NCI-H2196 treated with DMSO at 0.1 percent for 48 hours (cell line): ENCODE results near the gene TNNI3K.

Experiments used
- DNase-seq: peaks from one replicate; lab custom pipeline; 2025; ENCODE audit not compliant: unreplicated experiment; lab: John Stamatoyannopoulos, UW

The TNNI3K gene

DNA sequence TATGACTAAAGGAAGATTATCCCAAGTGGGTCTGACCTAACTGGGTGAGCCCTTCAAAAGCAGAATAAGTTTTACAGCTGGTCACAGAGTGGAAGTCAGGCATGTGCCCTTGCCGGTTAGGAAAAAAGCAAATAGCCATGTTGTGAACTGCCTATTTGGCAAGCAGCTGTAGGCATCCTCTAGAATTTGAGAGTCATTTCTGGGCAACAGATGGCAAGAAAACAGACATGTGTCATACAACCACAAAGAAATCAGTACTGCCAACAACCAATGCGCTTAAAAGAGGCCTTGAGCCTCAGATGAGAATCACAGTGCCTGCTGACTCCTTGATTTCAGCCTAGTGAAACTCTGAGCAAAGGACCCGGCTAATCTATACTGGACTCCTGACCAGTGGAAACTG lies 250.4 kb downstream of the TNNI3K start:
- no peak for DNase-seq

DNA sequence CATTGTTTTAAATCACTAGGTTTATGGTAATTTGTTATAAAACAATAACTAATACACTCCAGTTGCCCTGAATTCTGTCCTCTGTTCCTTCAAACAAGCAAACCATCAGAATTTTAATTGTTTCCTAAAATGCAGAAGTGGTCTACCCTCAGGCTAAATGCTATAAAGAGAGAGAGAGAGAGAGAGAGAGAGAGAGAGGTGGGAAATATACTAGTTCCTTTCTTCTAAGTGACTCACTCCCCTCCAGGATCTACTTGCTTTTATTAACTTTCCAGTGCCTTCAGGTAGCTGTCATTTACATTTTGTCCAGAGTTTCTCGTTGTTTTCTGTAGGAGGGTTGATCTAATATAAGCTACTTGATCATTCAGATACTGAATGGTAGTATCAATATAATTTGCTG lies 250.8 kb downstream of the TNNI3K start:
- DNase-seq: no peak

DNA sequence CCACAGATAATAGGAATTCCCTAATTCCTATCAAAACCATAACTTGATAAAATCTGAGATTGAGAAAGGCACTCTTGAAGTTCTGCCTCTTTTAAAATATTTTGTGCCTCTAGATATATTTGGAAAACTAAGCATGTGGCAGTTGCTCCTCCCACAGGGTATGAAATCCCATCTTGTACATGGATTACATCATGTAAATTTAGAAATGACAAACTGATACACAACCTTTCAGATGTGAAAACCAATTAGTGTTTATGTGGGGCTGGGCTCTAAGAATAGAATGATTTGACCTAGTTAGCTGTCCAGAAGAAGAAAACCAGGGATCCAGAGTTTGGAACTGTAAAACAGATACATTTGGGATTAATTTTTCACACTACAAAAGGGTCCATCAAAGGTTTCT lies 261.5 kb downstream of the TNNI3K start:
- no peak for DNase-seq

DNA sequence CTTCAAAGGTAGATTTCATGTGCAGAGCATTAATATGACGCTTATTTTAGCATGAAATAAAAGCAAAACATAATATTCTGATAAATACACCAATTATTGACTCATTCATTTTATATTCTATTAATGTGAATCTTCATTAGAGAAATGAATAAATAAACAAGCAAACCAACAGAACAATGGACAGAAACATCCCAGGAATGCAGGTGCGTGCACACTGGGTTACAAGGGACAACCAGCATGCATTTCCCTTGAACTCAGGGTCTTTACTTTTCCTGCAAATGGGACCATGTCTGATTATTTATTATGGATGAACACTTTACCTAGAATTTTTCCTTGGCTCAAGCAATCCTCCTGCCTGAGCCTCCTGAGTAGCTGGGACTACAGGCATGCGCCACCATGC lies 263.7 kb downstream of the TNNI3K start:
- no peak for DNase-seq

DNA sequence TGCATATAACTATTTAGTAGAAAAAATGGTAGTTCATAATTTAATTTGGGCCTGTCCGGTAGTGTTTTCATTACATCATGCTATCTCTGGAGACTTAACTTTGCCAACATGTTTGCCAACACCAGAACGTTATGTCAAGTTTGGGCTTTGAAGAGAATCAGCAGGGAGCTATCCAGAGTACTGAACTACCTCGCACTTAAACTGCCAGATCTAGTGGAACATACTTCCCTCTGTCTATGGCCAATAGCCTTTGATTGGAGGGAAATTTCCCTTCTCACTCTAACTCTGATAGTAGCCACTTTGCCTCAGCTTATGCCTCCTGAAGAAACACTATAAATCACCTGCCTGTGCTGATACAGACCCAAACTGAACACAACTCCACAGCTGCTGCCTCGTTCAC lies 267.2 kb downstream of the TNNI3K start:
- DNase-seq: no peak

DNA sequence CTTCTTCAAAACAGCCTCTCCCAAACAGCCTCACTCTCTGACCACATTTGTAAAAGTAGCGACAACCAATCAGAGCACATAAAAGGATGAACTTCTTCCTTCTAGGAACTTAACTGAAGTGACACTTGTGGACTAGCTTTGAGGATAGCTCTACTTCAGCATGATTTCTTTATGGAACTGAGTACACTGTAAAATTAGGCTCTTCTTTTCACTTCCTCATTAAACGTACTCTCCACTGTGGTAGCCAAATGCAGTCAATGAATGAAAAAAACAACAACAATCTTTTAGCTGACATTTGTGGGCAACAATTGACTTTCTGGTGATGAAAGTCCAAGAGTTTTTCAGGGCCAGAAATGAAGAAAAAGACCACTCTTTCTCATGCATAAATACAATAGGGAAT lies 267.7 kb downstream of the TNNI3K start:
- no peak for DNase-seq

DNA sequence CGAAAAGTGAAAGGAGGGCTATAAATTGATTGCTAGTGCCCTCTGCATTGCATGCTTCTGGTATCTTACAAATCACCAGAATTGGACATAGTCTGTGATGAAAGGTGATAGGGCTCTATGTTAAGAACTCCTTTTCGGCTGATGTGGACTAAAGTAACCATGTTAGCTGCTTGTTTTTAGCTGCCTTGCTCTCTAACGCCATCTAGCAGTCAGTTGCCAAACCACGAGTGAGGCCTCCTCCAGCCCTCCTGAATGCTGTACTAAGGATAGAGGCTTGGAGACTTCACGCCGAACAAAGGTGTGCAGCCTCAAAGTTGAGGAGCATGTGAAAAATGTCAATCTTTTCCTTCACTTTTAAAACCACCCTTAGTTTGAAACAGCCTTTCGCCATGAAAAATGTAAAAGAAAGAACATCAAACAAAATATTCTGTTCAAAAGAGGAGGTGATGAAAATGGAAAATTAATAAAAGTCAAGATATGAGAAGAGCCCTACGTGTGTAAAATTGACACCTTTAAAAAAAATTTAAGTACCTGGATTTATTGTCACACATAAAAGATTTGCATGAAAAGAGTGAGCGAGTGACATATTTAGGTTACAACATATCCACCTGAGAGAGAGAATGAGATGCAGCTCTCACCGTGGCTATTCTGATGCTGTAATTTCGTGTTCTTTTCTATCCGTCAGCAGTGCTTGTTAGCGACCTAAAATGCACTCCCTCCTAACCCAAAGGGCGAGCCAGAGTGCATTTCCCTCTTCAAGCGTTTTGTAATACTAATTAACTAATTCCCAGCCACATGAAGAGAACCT lies 269.1 kb downstream of the TNNI3K start:
- DNase-seq: no peak

DNA sequence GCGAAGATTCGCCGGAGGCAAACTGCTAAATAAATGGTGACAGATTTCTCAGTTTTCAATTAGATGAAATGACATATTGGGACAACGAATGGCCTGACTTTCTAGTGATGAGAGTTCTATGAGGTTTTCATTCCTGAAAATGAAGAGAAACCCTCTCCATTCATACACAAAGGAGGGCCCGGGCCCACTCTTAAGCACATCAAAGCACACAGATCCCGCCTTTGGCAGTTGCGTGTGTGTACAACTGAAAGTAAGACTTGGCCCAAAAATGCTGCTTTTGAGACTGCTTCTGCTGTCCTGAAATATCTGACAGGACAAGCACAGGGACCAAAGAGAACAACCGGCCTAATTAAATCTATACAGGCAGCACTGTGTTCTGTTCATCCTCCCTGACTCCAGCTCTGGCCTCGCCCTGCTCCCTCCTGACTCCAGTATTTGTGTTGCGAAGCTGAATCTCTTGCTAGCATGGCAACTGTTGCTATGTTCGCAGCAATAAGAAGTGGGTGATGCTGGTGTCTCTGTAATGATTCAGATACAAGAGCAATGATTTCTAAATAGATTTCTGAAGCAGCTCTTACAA lies 269.8 kb downstream of the TNNI3K start:
- no peak for DNase-seq

DNA sequence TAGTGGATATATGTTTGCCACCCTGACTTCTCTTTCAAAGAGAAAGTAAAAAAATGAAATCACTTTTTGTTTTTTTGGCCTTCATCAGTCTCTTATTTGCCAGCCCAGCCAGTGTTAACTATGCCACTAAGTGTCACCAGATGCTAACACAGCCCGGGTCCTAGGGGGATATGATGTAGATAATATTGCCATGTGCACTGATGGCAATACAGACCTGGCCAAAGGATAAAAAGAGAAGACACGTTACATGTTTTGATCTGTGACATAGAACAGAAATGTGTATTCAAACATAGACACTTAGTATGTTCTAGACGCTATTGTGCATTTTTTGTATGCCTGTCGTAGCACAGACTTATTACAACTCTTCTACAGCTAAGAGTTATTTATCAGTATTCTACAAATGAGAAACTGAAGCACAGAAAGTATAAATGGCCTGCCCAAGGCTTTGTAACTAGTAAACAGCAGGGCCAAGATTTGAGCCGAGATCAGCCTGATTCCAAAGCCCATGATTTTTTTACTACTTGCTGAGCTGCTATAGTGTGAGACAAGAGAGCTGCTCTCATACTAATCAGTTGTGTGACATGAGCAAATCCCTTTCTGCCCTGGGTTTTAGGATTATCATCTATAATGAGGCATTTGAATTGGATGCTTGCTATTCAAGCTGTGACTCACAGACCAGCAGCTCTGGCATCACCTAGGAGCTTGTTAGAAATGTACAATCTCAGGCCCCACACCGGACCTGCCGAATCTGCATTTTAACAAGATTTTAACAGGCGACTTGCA lies 270.9 kb downstream of the TNNI3K start:
- no peak for DNase-seq

DNA sequence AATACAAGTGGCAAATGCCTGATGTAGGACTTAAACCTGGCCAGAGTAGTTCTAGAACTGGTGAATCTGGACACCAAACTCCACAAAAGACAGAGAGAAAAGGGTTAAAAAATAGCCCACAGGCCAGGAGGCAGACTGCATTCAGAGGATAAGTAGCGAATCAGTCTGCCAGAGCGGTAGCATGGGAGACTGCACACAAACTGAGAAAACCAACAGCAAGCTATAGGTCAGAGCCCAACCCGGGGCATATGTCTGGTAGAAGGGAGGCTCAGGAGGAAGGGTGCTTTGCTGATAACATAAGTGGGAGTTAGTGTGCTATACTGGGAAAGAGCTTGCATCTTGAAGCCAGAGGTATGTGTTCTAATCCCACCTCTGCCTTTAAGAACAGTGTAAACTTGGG lies 273.3 kb downstream of the TNNI3K start:
- DNase-seq: no peak

DNA sequence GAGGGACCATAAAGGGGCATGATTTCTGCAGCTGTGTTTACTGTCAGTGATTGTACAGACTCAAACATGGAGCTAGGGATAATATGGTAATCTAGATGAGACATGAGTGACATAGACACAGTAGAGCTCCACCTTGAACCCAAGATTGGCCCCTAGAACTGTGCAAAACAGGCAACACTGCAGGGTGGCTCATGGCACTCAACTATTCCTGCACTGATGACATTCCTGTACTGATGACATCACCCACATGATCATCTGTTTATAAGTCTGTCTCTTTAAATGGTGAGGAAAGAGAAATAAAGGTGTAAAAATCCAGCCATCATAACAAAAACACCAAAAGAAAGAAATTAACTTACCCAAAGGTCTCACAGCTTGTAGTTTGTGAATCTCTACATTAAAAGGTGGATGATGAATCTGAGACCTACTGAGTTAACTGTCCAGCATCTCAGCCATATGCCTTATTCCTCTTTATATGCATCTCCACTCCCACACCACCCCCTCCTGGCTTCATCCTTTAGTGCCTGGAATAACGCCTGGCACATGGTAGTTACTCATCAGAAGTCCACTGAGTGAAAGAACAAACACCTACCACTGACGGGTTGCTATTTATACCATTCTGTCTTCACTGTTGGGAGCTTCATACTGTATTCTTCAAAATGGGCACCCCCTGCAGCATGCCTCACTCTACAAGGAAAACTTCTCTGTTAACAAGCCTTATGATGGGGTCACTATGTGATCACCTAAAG lies 277.2 kb downstream of the TNNI3K start, which contains the start of gene LRRC53:
Gene LRRC53 (minus strand): TSS at position 442 of the 746 bp plus-strand sequence. CDS start 29,262 bp downstream, outside the sequence.
- DNase-seq: no peak

DNA sequence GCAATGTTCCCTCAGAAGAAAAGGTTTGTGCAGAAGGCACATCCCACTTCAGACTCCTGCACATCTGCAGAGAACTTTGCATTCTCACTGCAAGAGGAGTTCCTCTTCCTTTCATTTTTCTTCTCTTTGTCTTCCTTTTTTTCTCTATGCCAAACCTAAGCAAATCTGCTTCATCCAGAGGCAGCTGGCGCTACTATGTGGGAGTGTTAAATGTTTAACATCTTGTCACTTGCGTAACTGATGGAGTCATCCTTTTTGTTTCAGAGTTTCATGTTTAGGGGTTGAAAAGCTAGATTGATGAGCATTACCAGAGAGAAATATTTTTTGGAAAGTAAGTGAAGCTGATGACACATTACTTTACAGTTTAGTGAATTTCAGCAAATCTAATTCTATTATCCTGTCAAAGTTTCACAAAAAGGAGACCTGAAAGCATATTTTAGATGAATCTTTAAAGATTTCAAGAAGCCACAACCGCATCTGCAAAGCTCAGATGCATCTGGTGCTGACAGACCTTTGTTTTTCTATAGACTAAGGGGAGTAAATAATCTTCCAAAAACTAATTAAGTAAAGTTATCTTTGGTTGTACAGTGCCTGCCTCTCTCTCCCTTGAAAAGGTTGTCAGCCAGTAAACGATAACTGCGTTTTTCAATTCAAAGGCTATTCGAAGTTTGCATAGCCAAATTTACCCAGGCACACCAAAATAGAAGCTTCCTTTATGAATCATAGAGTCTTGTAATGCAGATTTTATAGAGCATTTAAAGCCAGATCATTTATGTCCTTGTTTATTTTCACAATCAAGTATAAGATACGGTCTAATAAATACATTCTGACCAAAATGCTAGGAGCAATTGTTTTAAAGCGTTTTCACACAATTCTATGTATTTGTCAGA lies 278.5 kb downstream of the TNNI3K start:
- DNase-seq: no peak

DNA sequence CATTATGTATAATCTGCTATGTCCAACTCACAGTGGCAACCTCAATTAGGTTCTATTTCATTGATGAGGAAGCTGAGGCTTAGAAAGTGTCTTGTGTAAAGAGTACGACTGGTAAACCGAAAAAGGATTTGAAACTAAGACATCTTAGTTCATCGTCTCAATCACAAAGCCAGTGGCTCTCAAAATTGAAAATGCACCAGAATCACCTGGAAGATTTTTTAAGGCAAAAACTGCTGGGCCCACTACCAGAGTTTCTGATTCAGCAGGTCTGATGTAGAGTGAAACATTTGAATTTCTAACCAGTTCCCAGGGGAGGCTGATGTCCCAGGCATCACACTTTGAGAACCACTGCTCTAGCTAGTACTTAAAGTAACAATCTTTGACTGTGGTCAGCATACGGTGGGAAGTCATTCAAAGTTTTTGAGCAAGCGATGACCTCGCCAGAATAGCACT lies 282.4 kb downstream of the TNNI3K start:
- DNase-seq: no peak

DNA sequence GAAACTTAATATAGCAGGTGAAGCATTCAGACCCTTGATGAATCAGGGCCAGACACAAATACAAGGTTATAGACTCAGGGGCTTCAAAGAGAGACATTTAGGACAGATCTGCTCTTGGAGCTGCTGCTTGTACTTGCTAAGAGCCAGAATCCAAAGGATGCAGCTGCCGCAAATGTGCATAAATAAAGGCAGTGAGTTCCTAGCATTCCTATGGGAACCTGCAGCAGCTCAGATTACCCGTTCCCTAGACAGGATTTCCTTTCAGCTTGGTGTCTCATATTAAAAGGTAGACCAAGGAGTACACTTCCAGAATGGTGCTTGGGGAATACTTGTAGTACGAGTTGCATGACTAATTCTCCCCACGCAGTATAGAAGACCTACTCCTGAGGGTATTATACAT lies 287.0 kb downstream of the TNNI3K start:
- no peak for DNase-seq

DNA sequence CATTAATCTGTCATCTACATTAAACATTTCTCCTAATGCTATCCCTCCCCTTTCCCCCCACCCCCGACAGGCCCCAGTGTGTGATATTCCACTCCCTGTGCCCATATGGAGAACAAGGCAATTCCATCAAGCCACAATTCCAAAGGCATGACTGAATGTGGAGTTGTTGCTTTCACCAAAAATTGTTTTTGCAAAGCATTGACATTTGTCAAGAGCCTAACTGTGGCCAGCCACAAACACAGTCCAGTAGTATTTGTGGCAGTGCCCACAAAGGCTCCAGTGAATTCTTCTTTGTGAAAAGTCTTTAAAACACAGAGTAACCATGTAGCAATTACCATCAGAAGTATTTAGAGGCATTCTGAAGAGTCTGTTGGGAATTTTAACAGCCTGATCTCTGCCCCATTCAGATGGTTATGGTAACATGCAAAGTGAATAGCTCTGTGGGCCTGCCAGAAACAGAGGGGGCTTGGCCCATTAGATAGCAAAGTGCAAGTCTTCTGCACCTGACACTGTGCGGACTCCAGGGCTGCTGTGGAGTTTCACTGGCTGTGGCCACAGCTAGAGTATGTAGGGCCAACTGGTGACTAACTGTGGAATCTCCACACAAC lies 288.8 kb downstream of the TNNI3K start:
- no peak for DNase-seq

DNA sequence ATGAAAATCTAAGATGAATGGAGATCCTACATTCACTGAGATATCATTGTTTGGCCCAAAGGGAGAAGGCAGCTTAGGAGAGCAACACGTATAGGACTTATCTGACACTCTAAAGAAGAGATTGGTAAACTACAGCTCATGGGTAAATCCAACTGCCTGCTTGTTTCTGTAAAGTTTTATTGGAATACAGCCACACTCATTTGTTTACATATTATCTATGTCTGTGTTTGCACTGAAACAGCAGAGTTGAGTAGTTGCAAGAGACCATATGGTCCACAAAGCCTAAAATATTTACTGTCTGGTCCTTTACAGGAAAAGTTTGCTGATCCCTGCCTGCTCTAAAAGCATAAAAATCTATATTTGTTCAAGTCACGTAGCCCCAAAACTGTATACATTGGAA lies 291.5 kb downstream of the TNNI3K start:
- DNase-seq: no peak

DNA sequence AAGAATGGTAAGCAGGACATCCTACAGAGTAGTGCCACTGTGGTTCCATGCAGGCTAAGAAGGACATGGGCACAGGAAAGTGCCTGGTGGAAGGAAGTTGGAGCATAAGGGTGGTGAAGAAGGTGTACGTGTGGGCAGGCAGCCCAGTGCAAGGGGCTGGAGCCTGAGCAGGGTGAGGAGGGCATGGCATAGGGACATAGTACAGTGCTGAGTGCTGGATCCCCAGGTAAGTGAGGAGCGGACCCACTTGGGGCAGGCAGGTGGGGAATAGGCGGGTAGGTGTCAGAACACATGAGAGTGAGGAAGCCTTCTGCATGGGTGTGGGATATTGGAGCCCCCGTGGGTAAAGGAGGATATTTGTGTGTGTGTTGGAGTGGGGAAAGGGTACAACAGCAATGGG lies 292.9 kb downstream of the TNNI3K start:
- DNase-seq: no peak

DNA sequence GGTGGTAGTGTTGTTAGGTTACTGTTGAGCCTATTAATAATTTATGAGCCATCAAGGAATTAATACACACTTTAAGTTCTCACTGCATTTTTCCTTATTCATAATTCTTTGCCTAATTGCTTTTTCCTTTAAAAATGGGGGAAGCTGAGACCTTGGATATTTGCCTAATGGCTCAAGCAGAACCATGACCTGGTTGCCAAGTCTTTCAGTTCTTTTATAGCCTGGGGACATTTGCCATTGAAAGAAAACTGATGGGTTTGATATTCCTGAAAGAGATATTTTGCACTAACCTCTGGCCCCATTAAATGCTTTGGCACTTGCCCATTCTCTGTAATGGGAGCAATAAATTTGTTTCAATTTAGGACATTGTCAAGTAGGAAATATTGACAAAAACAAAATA lies 295.7 kb downstream of the TNNI3K start:
- DNase-seq: no peak

DNA sequence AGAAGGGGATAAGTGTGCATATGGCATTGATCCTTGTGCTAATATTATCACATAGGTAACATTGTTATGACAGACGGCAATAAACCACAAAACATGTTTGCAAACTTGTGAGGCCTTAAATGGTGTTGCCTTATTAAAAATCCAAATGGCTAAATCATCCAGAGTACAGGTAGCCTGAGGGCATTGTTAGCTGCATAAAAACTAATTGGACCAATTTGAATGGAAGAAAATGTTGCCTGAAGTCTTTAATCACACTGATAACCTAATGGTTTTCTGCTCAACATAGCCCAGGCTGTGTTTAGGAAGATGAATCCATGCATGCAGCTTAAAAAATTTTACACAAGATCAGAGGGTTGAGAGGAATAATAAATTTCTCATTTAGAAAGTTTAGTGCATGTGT lies 296.6 kb downstream of the TNNI3K start:
- no peak for DNase-seq

DNA sequence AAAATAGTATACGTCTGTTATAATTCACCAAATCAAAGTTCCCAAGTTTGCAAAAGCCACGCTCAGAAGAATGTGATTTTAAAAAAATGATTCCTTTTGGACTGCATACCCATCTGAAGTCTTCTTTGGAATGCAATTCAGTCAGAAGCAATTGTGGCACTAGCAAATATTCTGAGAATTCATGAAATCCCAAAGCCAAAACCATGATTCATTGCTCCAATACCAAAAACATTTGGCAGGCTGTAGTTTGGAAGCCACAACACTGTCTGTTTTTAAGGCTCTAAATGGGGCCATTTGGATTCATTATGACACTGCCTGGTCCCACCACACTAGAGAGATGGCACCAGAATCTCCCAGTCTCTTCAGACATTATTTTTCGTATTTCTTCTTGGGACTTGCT lies 299.1 kb downstream of the TNNI3K start:
- DNase-seq: no peak
